Naive B cell (primary cell): Measurements from ENCODE around the gene ZFYVE16. TPM values are rescaled to one million over a fixed set of nuclear protein-coding genes. Genes with fewer than 3 reads are reported as not detected.

ENCODE experiments used
- ATAC-seq, 2 donors: fragments of 150-1000 bp; cut with Tn5 transposase; 2 replicates each; pipeline ENCODE4 v1.10.0; 2021; ENCODE audit warnings: low read depth in 2 of 2, mild to moderate bottlenecking in 2 of 2, moderate library complexity in 2 of 2
- DNase-seq: peaks from one replicate; pipeline ENCODE4 v3.0.0; 2022
- H3K27ac Mint-ChIP-seq, 6 donors: one replicate each; pipeline ENCODE4 v1.8.0; 2020 to 2022; ENCODE audit warnings: mild to moderate bottlenecking in 6 of 6, mixed read lengths in 6 of 6, moderate library complexity in 5 of 6, inconsistent platforms in 2 of 6
- H3K27me3 Mint-ChIP-seq, 3 donors: one replicate each; pipeline ENCODE4 v1.8.0; 2021 to 2022; ENCODE audit warnings: mixed read lengths in 3 of 3, mild to moderate bottlenecking in 1 of 3
- H3K36me3 Mint-ChIP-seq, 2 donors: one replicate each; pipeline ENCODE4 v1.8.0; 2020 to 2022; ENCODE audit warnings: mixed read lengths in 2 of 2, inconsistent platforms in 1 of 2, mild to moderate bottlenecking in 1 of 2
- H3K4me1 Mint-ChIP-seq, 3 donors: one replicate each; pipeline ENCODE4 v1.8.0; 2020 to 2022; ENCODE audit warnings: mixed read lengths in 3 of 3, inconsistent platforms in 1 of 3, mild to moderate bottlenecking in 1 of 3, moderate library complexity in 1 of 3
- H3K4me3 Mint-ChIP-seq, 8 donors: one replicate each; pipeline ENCODE4 v1.8.0; 2020 to 2022; ENCODE audit warnings: mild to moderate bottlenecking in 8 of 8, mixed read lengths in 8 of 8, moderate library complexity in 8 of 8, inconsistent platforms in 2 of 8
- H3K9me3 Mint-ChIP-seq, 7 donors: one replicate each; pipeline ENCODE4 v1.8.0; 2020 to 2022; ENCODE audit warnings: mixed read lengths in 7 of 7, mild to moderate bottlenecking in 5 of 7, inconsistent platforms in 2 of 7, moderate library complexity in 1 of 7
- polyA plus RNA-seq, 6 donors: library from polyadenylated mRNA; unstranded; fragments of 300-500 nt; fragmentation: Illumina TruSeq; gene quantifications; one replicate each; pipeline ENCODE4 v1.2.3, GENCODE V29; 2021; ENCODE audit warnings: low read depth in 6 of 6

ZFYVE16 gene
- polyA plus RNA-seq, 6 donors from 2014 or later: 3.7 to 9.2 (median 8.0) TPM

DNA sequence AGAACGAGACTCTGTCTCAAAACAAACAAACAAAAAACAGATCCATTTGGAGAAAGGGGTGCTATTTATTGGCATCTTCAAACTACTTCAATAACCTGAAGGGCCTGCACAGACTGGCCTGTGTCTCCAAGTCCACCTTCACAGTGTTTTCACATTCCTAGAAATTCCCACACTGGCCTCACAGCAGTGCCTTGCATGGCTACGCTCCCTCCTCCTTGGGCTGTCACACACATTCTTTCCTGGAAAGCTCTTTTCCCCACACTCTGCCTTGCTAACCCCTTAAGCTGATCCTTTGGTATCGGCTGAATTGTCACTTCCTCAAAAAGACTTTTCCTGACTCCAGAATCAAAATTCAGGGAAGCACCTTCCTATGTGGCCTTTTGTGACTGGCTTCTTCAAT is 99.8 kb downstream of the ZFYVE16 start:
- no peak overlapping the region for H3K4me3 Mint-ChIP-seq
- no peak overlapping the region for H3K27ac Mint-ChIP-seq
- H3K36me3 Mint-ChIP-seq: no peaks in the 10 kb centered on the region
- no peaks in the 10 kb centered on the region for H3K9me3 Mint-ChIP-seq
- peaks cover 4 to 11% (median 7%) of the 10 kb centered on the region in 3 donors for H3K4me1 Mint-ChIP-seq
- DNase-seq (no peak), ATAC-seq (no peak)
- H3K27me3 Mint-ChIP-seq: no peaks in the 10 kb centered on the region

DNA sequence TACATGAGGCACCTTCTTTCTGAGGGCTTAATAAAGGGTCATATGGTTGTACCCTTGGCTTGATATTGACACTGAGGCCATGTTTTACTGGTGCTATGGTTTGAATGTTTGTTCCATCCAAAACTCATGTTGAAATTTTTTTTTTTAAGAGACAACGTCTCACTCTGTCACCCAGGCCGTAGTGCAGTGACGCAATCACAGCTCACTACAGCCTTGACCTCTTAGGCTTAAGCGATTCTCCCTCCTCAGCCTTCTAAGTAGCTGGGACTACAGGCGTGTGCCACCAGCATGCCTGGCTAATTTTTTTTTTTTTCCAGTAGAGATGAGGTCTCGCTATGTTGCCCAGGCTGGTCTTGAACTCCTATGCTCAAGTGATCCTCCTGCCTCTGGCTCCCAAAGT is 101.0 kb downstream of the ZFYVE16 start:
- H3K9me3 Mint-ChIP-seq: no peaks in the 10 kb centered on the region
- no peak for ATAC-seq
- no peaks in the 10 kb centered on the region for H3K36me3 Mint-ChIP-seq
- no peak for DNase-seq
- peaks cover 2 to 7% (median 4%) of the 10 kb centered on the region in 3 donors for H3K4me1 Mint-ChIP-seq
- H3K27me3 Mint-ChIP-seq: no peaks in the 10 kb centered on the region
- H3K4me3 Mint-ChIP-seq: no peak overlapping the region
- H3K27ac Mint-ChIP-seq: no peak overlapping the region

DNA sequence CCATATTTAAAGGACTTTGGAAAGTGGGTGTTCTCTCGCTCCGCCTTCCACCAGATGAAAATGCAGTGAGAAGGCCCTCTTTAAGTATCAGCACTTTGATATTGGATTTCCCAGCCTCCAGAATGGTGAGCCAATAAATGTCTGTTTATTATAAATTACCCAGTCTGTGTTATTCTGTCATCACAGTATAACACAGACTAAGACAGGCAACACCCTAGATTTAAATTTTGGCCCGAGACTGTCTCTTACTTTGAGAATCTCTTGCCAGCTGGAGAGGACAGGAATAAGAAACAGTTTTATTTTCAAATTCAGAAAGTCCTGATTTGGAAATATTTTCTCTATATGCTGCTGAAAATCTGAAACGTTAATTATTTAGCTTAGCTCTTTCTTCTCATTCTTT is 101.5 kb downstream of the ZFYVE16 start:
- no peaks in the 10 kb centered on the region for H3K9me3 Mint-ChIP-seq
- H3K27ac Mint-ChIP-seq: no peak overlapping the region
- H3K36me3 Mint-ChIP-seq: no peaks in the 10 kb centered on the region
- no peak overlapping the region for H3K4me3 Mint-ChIP-seq
- DNase-seq (no peak), ATAC-seq (no peak)
- no peaks in the 10 kb centered on the region for H3K27me3 Mint-ChIP-seq
- peaks cover 0 to 2% (median 0%) of the 10 kb centered on the region in 3 donors for H3K4me1 Mint-ChIP-seq

DNA sequence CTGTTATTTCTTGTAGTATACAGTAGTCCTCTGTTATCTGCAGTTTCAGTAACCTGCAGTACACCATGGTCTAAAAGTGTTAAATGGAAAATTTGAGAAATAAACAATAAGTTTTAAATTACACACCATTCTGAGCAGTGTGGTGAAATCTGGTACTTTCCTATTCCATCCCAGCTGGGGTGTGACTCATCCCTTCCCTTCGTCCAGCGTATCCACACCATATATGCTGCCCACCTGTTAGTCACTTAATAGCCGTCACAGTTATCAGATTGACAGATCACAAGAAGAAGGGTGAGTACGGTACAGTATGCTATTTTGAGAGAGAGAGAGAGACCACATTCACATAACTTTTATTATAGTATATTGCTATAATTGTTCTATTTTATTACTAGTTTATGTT is 109.0 kb downstream of the ZFYVE16 start:
- no peaks in the 10 kb centered on the region for H3K27me3 Mint-ChIP-seq

More for the DNA sequence above, 109.0 kb downstream of the ZFYVE16 start:
- Mint-ChIP-seq H3K9me3 (no peaks in the 10 kb centered on the region), H3K4me1 (no peaks in the 10 kb centered on the region), H3K27ac (no peak overlapping the region), H3K36me3 (no peaks in the 10 kb centered on the region), H3K4me3 (no peak overlapping the region)
- ATAC-seq (no peak), DNase-seq (no peak)

Other genes starting within 250 kb of the ZFYVE16 start
- 1 to 10 TPM; 1.4 to 4.0 (median 2.8) TPM for gene SERINC5, start 152.0 kb upstream of the ZFYVE16 start, polyA plus RNA-seq
- not detected for gene SPZ1, start 88.1 kb upstream of the ZFYVE16 start, polyA plus RNA-seq
- not detected for gene FAM151B, start 80.0 kb downstream of the ZFYVE16 start, polyA plus RNA-seq
- not detected for gene ANKRD34B, start 162.2 kb downstream of the ZFYVE16 start, polyA plus RNA-seq
- 10 to 100 TPM; 12.4 to 14.8 (median 12.9) TPM for gene MSH3, start 246.6 kb downstream of the ZFYVE16 start, polyA plus RNA-seq
- 1 to 10 TPM in 4 of 6 donors, under 1 TPM in 2; 0.20 to 3.3 (median 1.4) TPM for gene DHFR, start 246.9 kb downstream of the ZFYVE16 start, polyA plus RNA-seq